Islet of Langerhans (tissue), 1 donor: ENCODE measurements around the gene RBM18.

Source experiments
- FAIRE-seq: peaks from one replicate; lab custom pipeline; 2011; peaks lifted over from hg19 to GRCh38; lab: Jason Lieb, UNC

The RBM18 gene

DNA sequence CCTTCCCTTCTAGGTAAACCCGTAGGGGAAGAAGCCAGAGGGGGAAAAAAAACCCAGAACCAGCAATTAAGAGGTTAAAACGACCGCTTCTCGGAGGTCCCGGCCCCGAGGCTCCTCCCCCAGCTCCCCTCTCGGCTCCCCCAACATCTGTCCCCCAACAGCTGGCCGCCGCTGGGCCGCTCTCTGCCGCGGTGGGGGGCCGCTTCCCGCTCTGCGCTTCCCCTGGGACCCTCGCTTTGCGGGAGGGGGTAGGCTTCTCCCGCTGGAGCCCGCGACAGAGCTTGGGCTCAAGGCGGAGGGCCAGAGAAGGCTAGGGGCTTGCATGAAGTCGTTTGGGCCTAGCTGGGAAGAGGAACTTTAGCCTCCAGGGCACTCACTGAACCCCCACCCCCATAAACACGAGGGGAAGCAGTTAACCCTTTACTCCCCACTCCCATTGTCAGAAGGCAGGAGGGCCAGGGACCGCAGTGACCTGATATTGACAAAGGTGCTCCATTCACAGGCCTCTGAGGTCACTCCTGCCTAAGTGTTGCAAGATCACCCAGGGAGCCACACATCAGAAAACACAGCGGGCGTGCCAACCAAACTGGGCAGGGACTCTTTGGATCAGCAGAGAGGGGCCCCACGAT lies 43.3 kb downstream of the RBM18 start:
- FAIRE-seq: no peak

DNA sequence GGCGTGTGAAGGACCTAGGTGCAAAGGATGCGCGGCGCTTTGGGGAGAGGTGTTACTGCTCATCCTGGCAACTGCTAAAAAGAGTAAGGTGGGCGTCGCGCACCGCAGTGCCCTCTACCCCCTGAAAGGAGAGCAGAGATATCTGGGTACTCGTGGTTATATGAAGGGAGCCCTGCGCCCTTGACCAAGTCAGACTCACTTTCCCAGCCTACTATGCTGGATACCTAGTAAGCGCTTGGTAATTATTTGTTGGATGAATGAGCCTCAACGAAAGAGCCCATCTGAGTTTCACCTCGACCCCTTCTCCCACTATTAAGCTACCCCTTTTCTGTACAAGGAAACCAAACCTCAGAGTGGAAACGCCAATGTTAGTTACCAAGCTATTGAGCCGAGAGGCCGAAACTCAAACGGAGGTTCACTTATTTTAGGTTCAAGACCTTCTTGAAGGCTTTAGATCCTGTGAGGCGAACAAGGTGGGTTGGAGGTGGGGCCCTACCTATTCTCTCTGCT lies 43.9 kb downstream of the RBM18 start:
- no peak for FAIRE-seq

- no peak for FAIRE-seq
Measured at GRCh38 chr9:122219856-122220672, 44.6 kb downstream of the RBM18 start.

DNA sequence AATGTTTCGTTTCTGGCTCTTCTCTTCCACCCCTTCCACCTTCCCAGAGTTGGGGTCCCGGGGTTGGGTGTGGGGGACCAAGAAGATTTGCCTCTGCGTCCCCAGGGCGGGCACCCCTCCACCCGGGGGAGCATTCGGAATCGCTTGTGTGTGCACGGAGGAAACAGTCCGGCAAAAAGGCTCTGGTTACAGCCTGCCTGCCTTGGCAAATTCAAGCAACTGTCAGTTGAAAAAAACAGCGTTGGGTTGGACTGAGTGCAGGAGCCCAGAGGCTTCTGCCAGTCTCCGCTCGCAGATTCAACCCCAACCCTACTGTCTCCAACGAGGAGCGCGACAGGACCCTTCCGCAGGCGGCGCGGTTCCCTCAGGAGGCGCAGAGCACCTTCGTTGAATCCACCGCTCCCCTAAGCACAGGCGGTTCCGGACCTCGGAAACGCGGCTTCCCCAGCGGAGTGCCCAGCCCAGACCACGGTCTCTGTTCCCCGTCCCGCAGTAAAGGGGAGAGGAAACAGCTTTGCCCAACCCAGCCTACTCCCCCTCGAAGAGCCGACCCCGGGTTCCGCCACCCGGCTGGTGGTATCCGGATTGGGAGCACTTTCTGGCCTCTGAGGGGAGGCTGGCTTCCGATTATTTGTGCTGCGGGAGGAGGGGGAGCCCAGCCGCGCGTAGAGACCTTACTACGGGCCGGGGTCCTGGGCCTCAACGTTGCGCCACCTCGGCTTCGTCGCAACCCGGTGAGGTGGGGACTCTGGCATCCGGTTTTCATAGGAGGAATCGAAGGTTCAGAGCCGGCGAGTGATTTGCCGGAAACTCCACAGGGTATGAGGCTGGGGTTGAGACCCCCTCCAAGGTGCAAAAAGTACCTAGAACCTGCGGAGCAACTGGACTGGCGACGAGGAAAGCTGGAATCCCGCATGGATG lies 45.4 kb downstream of the RBM18 start:
- FAIRE-seq: no peak

DNA sequence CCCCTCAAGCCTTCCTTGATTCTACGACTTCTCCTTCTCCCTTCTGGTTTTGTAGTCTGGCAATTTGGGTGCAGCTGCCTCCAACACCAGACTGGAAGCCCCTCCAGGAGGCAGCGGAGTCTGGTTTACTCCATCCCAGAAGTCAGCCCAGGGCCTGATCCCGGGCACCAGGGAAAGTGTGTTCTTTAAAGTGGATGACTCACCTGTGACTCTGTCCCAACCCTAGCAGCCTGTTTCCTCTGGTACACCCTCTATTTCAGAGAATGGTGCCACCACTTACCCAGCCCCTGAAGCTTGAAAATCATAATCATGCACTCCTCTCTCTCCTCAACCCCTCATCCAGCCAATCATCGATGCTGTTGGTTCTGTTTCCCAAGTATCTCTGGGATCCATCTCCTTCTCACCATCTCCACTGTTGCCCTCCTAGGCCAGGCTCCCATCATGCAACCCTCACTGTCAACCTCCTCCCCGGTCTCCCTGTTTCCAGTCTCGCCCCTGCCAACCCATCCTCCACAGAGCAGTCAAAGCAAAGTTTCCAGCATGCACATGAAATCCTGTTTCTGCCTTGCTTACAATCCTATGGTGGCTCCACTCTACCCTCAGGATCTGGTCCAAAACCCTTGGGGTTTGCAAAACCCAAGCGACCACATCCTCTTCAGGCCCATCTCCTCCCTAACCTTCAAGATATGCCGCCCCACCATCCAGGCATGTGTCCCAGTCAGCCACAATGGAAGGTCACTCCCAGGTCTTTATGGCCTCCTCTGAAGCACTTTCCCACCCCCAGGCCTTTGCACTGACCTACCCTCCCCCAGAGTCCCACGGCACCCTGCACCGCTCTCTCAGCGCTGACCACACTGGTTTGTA lies 46.3 kb downstream of the RBM18 start:
- FAIRE-seq: no peak

- no peak for FAIRE-seq
Measured at GRCh38 chr9:122217640-122218039, 47.0 kb downstream of the RBM18 start.

DNA sequence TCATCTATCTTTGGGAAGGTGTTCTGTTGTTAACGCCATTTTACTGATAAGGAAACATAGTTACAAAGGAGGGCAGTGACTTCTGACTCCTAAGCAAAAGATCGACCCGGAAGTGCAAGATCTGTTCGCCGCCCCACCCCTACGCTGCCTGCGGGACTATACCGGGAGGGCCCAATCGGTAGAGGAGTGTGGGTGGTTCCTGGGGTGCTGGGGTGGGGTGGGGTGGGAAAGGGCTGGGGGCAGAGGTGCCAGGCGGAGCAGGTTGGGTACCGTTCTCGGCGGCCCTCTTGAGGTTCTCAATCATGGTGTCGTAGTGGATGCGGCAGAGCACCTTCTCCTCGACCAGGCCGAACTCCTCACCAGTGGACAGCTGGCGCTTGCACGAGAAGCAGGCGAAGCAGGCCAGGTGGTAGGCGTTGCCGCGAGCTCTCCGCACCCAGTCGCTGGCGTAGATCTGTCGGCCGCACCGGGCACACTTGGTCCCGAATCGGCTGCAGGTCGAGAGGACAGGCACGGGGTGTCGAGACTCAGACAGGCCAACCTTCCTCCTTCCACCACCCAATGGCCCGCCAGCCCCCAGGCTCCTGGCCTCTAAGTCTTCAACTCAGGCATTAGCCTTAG lies 47.7 kb downstream of the RBM18 start:
- no peak for FAIRE-seq

GRCh38 chr9:122216138-122216797 lies 48.4 kb downstream of the RBM18 start:
- FAIRE-seq: no peak

GRCh38 chr9:122215663-122216062 lies 49.0 kb downstream of the RBM18 start:
- FAIRE-seq: no peak

GRCh38 chr9:122214507-122214906 lies 50.1 kb downstream of the RBM18 start:
- FAIRE-seq: no peak

- FAIRE-seq: no peak
Measured at GRCh38 chr9:122213589-122214413, 50.8 kb downstream of the RBM18 start.

GRCh38 chr9:122213102-122213588 lies 51.5 kb downstream of the RBM18 start:
- FAIRE-seq: no peak

DNA sequence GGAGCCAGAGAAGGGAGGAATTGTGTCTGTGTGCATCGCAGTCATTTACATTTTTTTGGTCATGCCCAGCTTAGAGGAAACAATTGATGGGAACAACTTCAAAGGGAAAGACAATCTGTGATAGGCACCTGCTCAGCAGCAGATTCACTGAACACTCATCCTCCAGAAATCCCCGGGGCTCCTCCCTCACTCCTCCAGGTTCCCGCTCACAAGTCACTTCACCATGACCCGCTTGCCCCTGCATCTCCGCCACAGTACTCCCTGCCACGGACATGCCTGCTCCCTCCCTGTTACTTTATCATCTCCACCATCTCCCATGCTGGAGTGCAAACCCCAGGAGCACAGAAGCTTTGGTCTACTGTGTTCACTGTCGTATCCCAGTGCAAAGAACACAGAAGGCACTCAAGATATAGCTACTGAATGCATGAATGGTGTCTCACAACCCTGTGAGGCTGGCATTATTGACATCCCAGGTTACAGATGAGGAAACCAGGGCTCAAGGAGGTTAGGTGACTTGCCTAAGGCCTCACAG lies 52.1 kb downstream of the RBM18 start:
- FAIRE-seq: no peak

- FAIRE-seq: no peak
Measured at GRCh38 chr9:122209451-122209850, 55.2 kb downstream of the RBM18 start.

DNA sequence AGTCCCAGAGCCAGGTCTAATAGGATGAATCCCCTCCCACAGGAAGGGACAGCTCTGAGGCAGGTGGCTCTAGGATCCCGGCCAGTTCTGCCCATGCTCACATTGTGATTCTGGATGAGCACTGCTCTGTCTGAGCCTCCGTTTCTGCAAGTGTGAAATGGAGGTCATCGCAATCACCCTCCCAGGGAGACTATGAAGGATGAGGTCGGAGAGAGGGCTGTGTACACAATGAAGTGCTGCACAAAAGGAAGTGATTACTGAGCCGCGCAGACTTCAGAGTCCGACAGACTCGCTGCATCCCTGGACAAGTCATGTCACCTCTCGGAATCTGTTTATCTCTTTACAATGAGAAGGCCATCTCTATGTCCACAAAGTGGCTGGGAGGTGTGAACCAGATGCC lies 57.5 kb downstream of the RBM18 start:
- no peak for FAIRE-seq

DNA sequence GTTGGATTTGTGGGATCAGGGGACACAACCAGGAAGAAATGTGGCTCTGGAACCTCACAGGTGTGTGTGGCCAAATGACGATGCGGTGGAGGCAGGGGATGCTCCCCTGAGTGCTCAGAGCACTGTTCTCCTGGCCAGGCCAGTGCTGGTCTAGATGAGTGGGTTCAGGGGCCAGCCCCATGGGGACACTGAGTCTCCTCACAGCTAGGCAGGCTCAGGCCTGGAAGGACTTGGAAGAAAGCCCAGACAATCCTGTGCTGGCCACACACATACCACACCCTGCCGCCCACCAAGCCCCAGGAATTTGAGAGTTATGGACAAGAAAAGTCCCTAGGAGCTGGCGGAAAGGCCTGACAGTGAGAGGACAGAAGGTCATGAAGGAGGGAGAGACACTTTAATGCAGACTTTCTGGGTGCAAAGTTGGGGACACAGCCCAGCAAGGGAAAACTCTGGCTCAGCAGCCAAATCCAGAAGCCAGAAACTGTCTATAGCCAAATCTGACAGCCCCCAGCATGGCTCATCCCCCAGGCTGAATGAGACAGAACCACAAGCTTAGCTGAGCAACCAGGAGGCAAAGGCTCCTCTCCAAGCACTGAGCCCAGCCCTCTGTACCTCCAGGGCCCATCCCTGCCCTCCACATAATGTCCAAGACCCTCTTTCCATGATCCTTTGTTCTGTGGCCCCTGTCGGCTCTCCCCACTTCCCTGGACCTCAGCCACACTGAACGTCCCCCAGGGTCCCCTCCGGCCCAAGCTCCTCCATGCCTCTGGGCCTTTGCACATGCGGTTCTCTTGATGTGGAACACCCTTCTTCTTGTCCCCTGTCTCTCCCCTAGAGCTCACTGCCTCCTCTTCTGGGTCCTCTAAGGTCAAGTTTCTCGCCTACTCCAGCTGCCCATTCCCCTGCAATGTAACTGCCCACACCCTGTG lies 58.3 kb downstream of the RBM18 start:
- no peak for FAIRE-seq

DNA sequence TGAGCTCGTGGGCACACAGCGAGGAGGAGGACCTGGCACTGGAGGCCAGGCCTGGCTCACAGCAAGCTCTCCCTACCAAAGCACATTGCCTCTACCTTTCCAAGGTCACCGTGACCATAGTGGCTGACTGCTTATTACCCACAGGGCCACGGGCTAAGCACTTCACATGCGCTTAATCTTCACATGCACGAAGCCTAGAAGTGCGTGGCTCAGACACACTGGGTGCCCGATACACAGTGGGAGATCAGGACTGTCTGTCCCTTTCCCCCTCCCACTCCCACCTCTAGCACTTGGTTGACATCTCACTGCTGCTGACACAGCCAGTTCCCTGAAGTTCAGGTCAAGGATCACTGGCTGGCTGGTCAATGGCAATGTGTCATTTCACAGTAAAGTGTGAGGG lies 59.5 kb downstream of the RBM18 start:
- no peak for FAIRE-seq

- FAIRE-seq: no peak
Measured at GRCh38 chr9:122204491-122204890, 60.1 kb downstream of the RBM18 start.
